Stomach (tissue), 9 donors: ENCODE results near the gene NOVA1. TPM values are rescaled to one million over a fixed set of nuclear protein-coding genes. Genes with fewer than 3 reads are reported as not detected.

Experiments
- DNase-seq, 2 donors: peaks; one replicate each; pipeline versions ENCODE4 v3.0.0 to v3.0.0-alpha.2; 2013 to 2019
- H3K27ac ChIP-seq, 5 donors: fragments of 200-600 bp in 4 of 5; sonication (generic) in 4 of 5; one replicate each; pipeline ENCODE4 v1.5.1; 2013 to 2019; ENCODE audit warnings: mild to moderate bottlenecking in 1 of 5, moderate library complexity in 1 of 5
- H3K27me3 ChIP-seq, 3 donors: fragments of 200-600 bp; sonication (generic); one replicate each; pipeline ENCODE4 v1.5.1; 2017 to 2019; ENCODE audit warnings: mixed run types in 1 of 3
- H3K36me3 ChIP-seq, 4 donors: fragments of 200-600 bp; sonication (generic); 1 replicate in 3 of 4; 2 replicates in 1 of 4; pipeline ENCODE4 v1.5.1; 2016 to 2019
- H3K4me1 ChIP-seq, 4 donors: fragments of 200-600 bp; sonication (generic); one replicate each; pipeline ENCODE4 v1.5.1; 2016 to 2019
- H3K4me3 ChIP-seq, 4 donors: fragments of 200-600 bp; sonication (generic) in 3 of 4; one replicate each; pipeline ENCODE4 v1.5.1; 2016 to 2019; ENCODE audit warnings: mild to moderate bottlenecking in 1 of 4
- H3K9me3 ChIP-seq, 4 donors: fragments of 200-600 bp; sonication (generic); one replicate each; pipeline ENCODE4 v1.5.1; 2016 to 2019
- EP300 ChIP-seq: sonication (generic); formaldehyde crosslinking; IDR thresholded peaks from one replicate; pipeline ENCODE4 v1.6.1; 2017; ENCODE audit warnings: antibody characterized with exemption
- POLR2A ChIP-seq, 4 donors: fragments of 450-650 bp; IDR thresholded peaks; one replicate each; pipeline ENCODE4 v1.6.1; 2016; ENCODE audit warnings: antibody characterized with exemption in 4 of 4, control low read depth in 2 of 4, mild to moderate bottlenecking in 1 of 4, moderate library complexity in 1 of 4
- POLR2AphosphoS5 ChIP-seq, 3 donors: sonication (generic); formaldehyde crosslinking; IDR thresholded peaks; one replicate each; pipeline ENCODE4 v1.6.1; 2016; ENCODE audit warnings: antibody characterized with exemption in 3 of 3
- WGBS, 5 donors: extraction: QIAGEN DNeasy Blood & Tissue Kit in 3 of 5; methylation state at CpG; one replicate each; pipeline versions ENCODE4 v1.1.5 to v1.1.7; 2013 to 2018; 5-methylcytosine and 5-hydroxymethylcytosine counted together
- intact Hi-C: fragments of 100-400 bp; cut with DNase I; formaldehyde crosslinking; loops from one replicate; pipeline ENCODE4 v1.15.1; 2023; ENCODE audit warnings: low total_unique reads
- polyA plus RNA-seq, 3 donors: library from polyadenylated mRNA; stranded (reverse); fragments of 200-250 nt; gene quantifications; one replicate each; pipeline ENCODE4 v1.2.3, GENCODE V29; 2013
- total RNA-seq, 5 donors: library from RNA; depleted of rRNA; stranded (reverse); fragments of >200 nt; gene quantifications; one replicate each; pipeline versions ENCODE4 v1.1.0 to v1.2.3, GENCODE V29; 2014 to 2016
- TF ChIP-seq, protein P1 (sequence below), 7 experiments: fragments of 450-650 bp in 4 of 7; fragments of 200-600 bp in 3 of 7; sonication (generic) in 3 of 7; IDR thresholded peaks; one replicate each; pipeline ENCODE4 v1.5.1; 2016 to 2019; ENCODE audit warnings: antibody characterized with exemption in 7 of 7, control low read depth in 2 of 7, mild to moderate bottlenecking in 1 of 7
- donor health status: healthy with polysubstance abuse.
- donor health status: Bipolar disorder and iron deficiency.
- donor health status: healthy.

Gene NOVA1
- total and polyA plus RNA-seq, 8 donors = 1.0 to 25.1 (median 7.9) TPM

DNA sequence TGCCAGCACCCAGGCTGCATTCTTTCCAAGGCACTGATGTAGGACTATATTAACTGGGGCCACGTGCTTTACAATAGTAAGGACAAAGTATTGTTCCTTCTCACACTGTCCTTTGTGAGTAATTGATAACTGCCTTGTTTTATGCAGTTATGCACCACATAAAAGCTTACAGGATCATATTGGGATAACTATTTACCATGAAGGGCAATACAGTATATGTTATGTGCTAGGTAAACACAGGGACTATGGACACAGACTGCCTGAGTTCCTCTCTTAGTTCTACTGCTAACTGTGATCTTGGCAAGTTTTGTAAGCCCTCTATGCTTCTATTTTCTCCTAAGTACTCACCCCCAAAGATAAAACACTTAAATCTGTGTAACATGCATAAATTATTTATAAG is 183.7 kb downstream of the NOVA1 start:
- Histone ChIP-seq H3K36me3 (no peaks in the 10 kb centered on the region), H3K9me3 (no peaks in the 10 kb centered on the region), H3K27me3 (no peaks in the 10 kb centered on the region), H3K27ac (no peak overlapping the region), H3K4me3 (no peak overlapping the region), H3K4me1 (no peaks in the 10 kb centered on the region)
- DNase-seq = no peak
- 65 to 82% (median 70%) methylated on average over 1 of the region's 1 CpG for WGBS, 5 donors
- intact Hi-C loops = no loop called here
- TF ChIP-seq EP300 = no peak
- TF ChIP-seq, protein P1, sequence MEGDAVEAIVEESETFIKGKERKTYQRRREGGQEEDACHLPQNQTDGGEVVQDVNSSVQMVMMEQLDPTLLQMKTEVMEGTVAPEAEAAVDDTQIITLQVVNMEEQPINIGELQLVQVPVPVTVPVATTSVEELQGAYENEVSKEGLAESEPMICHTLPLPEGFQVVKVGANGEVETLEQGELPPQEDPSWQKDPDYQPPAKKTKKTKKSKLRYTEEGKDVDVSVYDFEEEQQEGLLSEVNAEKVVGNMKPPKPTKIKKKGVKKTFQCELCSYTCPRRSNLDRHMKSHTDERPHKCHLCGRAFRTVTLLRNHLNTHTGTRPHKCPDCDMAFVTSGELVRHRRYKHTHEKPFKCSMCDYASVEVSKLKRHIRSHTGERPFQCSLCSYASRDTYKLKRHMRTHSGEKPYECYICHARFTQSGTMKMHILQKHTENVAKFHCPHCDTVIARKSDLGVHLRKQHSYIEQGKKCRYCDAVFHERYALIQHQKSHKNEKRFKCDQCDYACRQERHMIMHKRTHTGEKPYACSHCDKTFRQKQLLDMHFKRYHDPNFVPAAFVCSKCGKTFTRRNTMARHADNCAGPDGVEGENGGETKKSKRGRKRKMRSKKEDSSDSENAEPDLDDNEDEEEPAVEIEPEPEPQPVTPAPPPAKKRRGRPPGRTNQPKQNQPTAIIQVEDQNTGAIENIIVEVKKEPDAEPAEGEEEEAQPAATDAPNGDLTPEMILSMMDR (IDR thresholded peaks at IDR 0.05) = no peak
- no peak for TF ChIP-seq POLR2A (IDR thresholded peaks at IDR 0.05)
- TF ChIP-seq POLR2AphosphoS5 (IDR thresholded peaks at IDR 0.05) = no peak

DNA sequence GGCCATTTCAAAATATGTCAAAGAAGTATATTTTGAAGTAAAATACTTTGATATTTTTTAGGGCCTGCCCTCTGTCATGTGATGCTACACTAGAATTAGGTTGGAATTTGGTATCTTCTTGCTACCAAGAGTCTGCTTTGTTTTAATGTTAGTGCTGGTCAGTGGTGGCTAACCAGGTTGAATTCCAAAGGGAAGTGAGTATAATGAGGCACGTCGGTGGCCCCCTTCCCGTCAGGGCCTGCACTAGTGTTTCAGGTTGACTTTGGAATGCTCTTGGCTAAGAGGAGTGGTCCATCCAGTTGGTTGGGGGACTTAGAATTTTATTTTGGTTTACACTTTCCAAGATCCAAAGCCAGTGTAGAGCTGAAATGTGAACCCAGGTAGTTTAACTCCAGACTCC is 185.4 kb downstream of the NOVA1 start:
- H3K27ac ChIP-seq = no peak overlapping the region
- no peak for DNase-seq
- WGBS, 5 donors = 80 to 87% (median 82%) methylated on average over 3 of the region's 3 CpGs
- no peaks in the 10 kb centered on the region for H3K36me3 ChIP-seq
- no peaks in the 10 kb centered on the region for H3K9me3 ChIP-seq
- H3K4me3 ChIP-seq = no peak overlapping the region
- no peaks in the 10 kb centered on the region for H3K27me3 ChIP-seq
- intact Hi-C loops = no loop called here
- no peaks in the 10 kb centered on the region for H3K4me1 ChIP-seq
- TF ChIP-seq EP300 (no peak), POLR2AphosphoS5 (IDR thresholded peaks at IDR 0.05) (no peak), POLR2A (IDR thresholded peaks at IDR 0.05) (no peak)
- TF ChIP-seq, protein P1 (IDR thresholded peaks at IDR 0.05) = no peak

DNA sequence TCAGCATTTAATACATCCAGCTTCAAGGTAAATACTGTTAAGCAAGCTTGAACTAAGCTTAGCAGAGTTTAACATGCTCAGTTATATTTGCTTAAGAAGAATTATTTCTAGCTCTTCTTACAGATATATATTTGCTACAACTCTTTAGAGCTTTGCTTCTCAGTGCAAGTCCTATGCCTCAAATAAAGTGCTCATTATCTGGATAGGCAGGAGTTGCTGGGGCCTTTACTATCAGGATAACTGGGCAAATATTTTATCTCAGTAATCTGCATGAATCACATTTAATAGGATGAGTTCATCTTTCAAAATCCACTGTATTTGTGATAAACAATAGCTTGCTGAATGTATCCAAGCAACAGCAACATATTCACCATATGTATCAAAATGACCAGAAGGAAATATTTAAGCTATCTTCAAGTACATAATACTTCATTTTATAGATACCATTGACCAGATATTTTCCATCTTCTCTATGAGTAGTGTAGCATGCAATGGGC is 187.6 kb downstream of the NOVA1 start:
- TF ChIP-seq POLR2AphosphoS5 (IDR thresholded peaks at IDR 0.05) (no peak), EP300 (no peak), POLR2A (IDR thresholded peaks at IDR 0.05) (no peak)
- TF ChIP-seq, protein P1 (IDR thresholded peaks at IDR 0.05) = no peak
- no peaks in the 10 kb centered on the region for H3K4me1 ChIP-seq
- H3K27ac ChIP-seq = no peak overlapping the region
- H3K36me3 ChIP-seq = no peaks in the 10 kb centered on the region
- intact Hi-C loops = no loop called here
- H3K27me3 ChIP-seq = no peaks in the 10 kb centered on the region
- no peaks in the 10 kb centered on the region for H3K9me3 ChIP-seq
- no peak overlapping the region for H3K4me3 ChIP-seq
- DNase-seq = no peak

DNA sequence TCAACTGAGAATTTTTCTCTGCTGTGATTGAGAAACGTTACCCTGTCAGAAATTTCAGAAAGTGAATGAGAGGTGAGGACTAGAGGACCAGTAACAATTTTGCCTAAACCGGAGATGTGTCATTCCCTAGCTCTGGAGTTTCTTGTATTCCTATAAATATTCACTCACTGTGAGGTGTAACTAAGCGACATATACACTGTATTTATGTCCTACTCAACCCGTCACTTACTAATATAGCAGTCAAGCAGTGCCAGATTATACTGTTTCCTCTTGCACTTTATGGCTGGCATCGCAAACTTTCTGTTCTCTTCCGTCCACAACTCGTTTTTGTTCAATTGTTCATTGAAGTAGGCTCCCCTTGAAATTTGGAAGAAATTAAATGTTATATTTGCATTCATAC is 192.9 kb downstream of the NOVA1 start:
- intact Hi-C loops = no loop called here
- no peaks in the 10 kb centered on the region for H3K27me3 ChIP-seq

More for the DNA sequence above, 192.9 kb downstream of the NOVA1 start:
- Histone ChIP-seq H3K36me3 (no peaks in the 10 kb centered on the region), H3K27ac (no peak overlapping the region), H3K4me1 (peaks cover 0 to 4% (median 0%) of the 10 kb centered on the region in 4 donors), H3K9me3 (no peaks in the 10 kb centered on the region), H3K4me3 (no peak overlapping the region)
- TF ChIP-seq, protein P1 (IDR thresholded peaks at IDR 0.05) = no peak
- TF ChIP-seq POLR2A (IDR thresholded peaks at IDR 0.05) (no peak), POLR2AphosphoS5 (IDR thresholded peaks at IDR 0.05) (no peak), EP300 (no peak)
- 80 to 84% (median 82%) methylated on average over 7 of the region's 7 CpGs for WGBS, 5 donors
- no peak for DNase-seq
